Measurements from ENCODE around the gene ST7L. TPM values are rescaled to one million over a fixed set of nuclear protein-coding genes. Genes with fewer than 3 reads are reported as not detected.

The ST7L gene
- polyA plus RNA-seq, 4 donors: 24.0 to 31.2 (median 27.3) TPM

- peak; percentile 80 to 82 (median 80) for DNase-seq (ENCODE audit: low read depth in 4 of 4, low spot score in 3 of 4)
Observed at GRCh38 chr1:112619518-112620376, 806 bp upstream of the ST7L start, which contains the start of gene CAPZA1. TSS of gene CAPZA1 (plus strand) at chr1:112619832. CDS start at chr1:112619845, 13 bp downstream.

GRCh38 chr1:112618114-112618720, 724 bp downstream of the ST7L start:
- no peak for DNase-seq (ENCODE audit: low read depth in 4 of 4, low spot score in 3 of 4)

- DNase-seq (ENCODE audit: low read depth in 4 of 4, low spot score in 3 of 4): no peak
Observed at GRCh38 chr1:112614460-112615065, 4.4 kb downstream of the ST7L start.

GRCh38 chr1:112605633-112606327, 13.2 kb downstream of the ST7L start:
- DNase-seq (ENCODE audit: low read depth in 4 of 4, low spot score in 3 of 4): no peak

GRCh38 chr1:112603541-112603940, 15.4 kb downstream of the ST7L start:
- no peak for DNase-seq (ENCODE audit: low read depth in 4 of 4, low spot score in 3 of 4)

- DNase-seq (ENCODE audit: low read depth in 4 of 4, low spot score in 3 of 4): no peak
Observed at GRCh38 chr1:112603012-112603411, 15.9 kb downstream of the ST7L start.

- DNase-seq (ENCODE audit: low read depth in 4 of 4, low spot score in 3 of 4): no peak
Observed at GRCh38 chr1:112599477-112599876, 19.5 kb downstream of the ST7L start.

GRCh38 chr1:112594208-112594876, 24.6 kb downstream of the ST7L start:
- DNase-seq (ENCODE audit: low read depth in 4 of 4, low spot score in 3 of 4): no peak

- no peak for DNase-seq (ENCODE audit: low read depth in 4 of 4, low spot score in 3 of 4)
Observed at GRCh38 chr1:112589766-112590165, 29.2 kb downstream of the ST7L start.

- no peak for DNase-seq (ENCODE audit: low read depth in 4 of 4, low spot score in 3 of 4)
Observed at GRCh38 chr1:112583366-112583765, 35.6 kb downstream of the ST7L start.

- DNase-seq (ENCODE audit: low read depth in 4 of 4, low spot score in 3 of 4): no peak
Observed at GRCh38 chr1:112581586-112582192, 37.3 kb downstream of the ST7L start.

GRCh38 chr1:112579801-112580510, 39.0 kb downstream of the ST7L start:
- no peak for DNase-seq (ENCODE audit: low read depth in 4 of 4, low spot score in 3 of 4)

- no peak for DNase-seq (ENCODE audit: low read depth in 4 of 4, low spot score in 3 of 4)
Observed at GRCh38 chr1:112576240-112576639, 42.7 kb downstream of the ST7L start.

- no peak for DNase-seq (ENCODE audit: low read depth in 4 of 4, low spot score in 3 of 4)
Observed at GRCh38 chr1:112575154-112575804, 43.7 kb downstream of the ST7L start.

- DNase-seq (ENCODE audit: low read depth in 4 of 4, low spot score in 3 of 4): no peak
Observed at GRCh38 chr1:112565800-112566199, 53.1 kb downstream of the ST7L start.

- DNase-seq (ENCODE audit: low read depth in 4 of 4, low spot score in 3 of 4): no peak
Observed at GRCh38 chr1:112564081-112564480, 54.9 kb downstream of the ST7L start.

- no peak for DNase-seq (ENCODE audit: low read depth in 4 of 4, low spot score in 3 of 4)
Observed at GRCh38 chr1:112563341-112563740, 55.6 kb downstream of the ST7L start.

GRCh38 chr1:112558634-112559033, 60.3 kb downstream of the ST7L start:
- DNase-seq (ENCODE audit: low read depth in 4 of 4, low spot score in 3 of 4): no peak

- no peak for DNase-seq (ENCODE audit: low read depth in 4 of 4, low spot score in 3 of 4)
Observed at GRCh38 chr1:112557385-112557784, 61.6 kb downstream of the ST7L start.

Data from right renal pelvis (tissue), 4 donors.